SKM-1 treated with dmso at 0.1 percent for 144 hours (cell line): Measurements from ENCODE around the gene PTPRR.

ENCODE experiments used
- DNase-seq: peaks from one replicate; lab custom pipeline; 2025; ENCODE audit not compliant: unreplicated experiment; lab: John Stamatoyannopoulos, UW

PTPRR gene

GRCh38 chr12:70920251-70920851 is at the start of gene PTPRR:
Gene PTPRR, minus strand, starts transcription at chr12:70920738. Its CDS starts 348 bp downstream, at chr12:70920390.
- no peak for DNase-seq

- no peak for DNase-seq
Observed at GRCh38 chr12:70966996-70967790, 46.7 kb upstream of the PTPRR start.

GRCh38 chr12:70966046-70966445 is 45.5 kb upstream of the PTPRR start:
- no peak for DNase-seq

GRCh38 chr12:70964867-70965510 is 44.5 kb upstream of the PTPRR start:
- DNase-seq = no peak

GRCh38 chr12:70963081-70963660 is 42.6 kb upstream of the PTPRR start:
- DNase-seq = no peak

- DNase-seq = no peak
Observed at GRCh38 chr12:70962226-70962794, 41.8 kb upstream of the PTPRR start.

GRCh38 chr12:70960484-70960883 is 39.9 kb upstream of the PTPRR start:
- no peak for DNase-seq

- no peak for DNase-seq
Observed at GRCh38 chr12:70955415-70955814, 34.9 kb upstream of the PTPRR start.

- DNase-seq = no peak
Observed at GRCh38 chr12:70950451-70950850, 29.9 kb upstream of the PTPRR start.

- no peak for DNase-seq
Observed at GRCh38 chr12:70948976-70949336, 28.4 kb upstream of the PTPRR start.

- DNase-seq = no peak
Observed at GRCh38 chr12:70948236-70948975, 27.9 kb upstream of the PTPRR start.

- DNase-seq = no peak
Observed at GRCh38 chr12:70936203-70936813, 15.8 kb upstream of the PTPRR start.

GRCh38 chr12:70933133-70933532 is 12.6 kb upstream of the PTPRR start:
- no peak for DNase-seq

GRCh38 chr12:70929029-70929428 is 8.5 kb upstream of the PTPRR start:
- no peak for DNase-seq

GRCh38 chr12:70928071-70928470 is 7.5 kb upstream of the PTPRR start:
- DNase-seq = no peak

- no peak for DNase-seq
Observed at GRCh38 chr12:70927356-70927755, 6.8 kb upstream of the PTPRR start.

GRCh38 chr12:70925539-70925938 is 5.0 kb upstream of the PTPRR start:
- DNase-seq = no peak

GRCh38 chr12:70920891-70921290 is 353 bp upstream of the PTPRR start:
- no peak for DNase-seq

- DNase-seq = no peak
Observed at GRCh38 chr12:70919597-70920035, 922 bp downstream of the PTPRR start.

- DNase-seq = no peak
Observed at GRCh38 chr12:70919176-70919575, 1.4 kb downstream of the PTPRR start.
